Left lung (tissue), 10 donors: ENCODE data around the gene LILRB2. TPM values are rescaled to one million over a fixed set of nuclear protein-coding genes. Genes with fewer than 3 reads are reported as not detected.
"Not testable (repeated sequence)": the region's sequence is repeated elsewhere in the genome, so short reads cannot be mapped to it uniquely, and the experiment has no call there.

ENCODE experiments used
- ATAC-seq: fragments of 200-7000 bp; cut with Tn5 transposase; one replicate; pipeline ENCODE4 v1.9.1; 2020; ENCODE audit warnings: moderate library complexity
- DNase-seq, 4 donors: peaks; one replicate each; pipeline ENCODE4 v3.0.0-alpha.2; 2013 to 2020
- H3K27ac ChIP-seq, 2 donors: fragments of 200-600 bp; sonication (generic) in 1 of 2; one replicate each; pipeline versions ENCODE4 v1.5.0 to v1.8.0; 2020 to 2021
- H3K27me3 ChIP-seq, 2 donors: fragments of 200-600 bp; sonication (generic) in 1 of 2; one replicate each; pipeline versions ENCODE4 v1.5.0 to v1.8.0; 2020 to 2021
- H3K36me3 ChIP-seq, 2 donors: fragments of 200-600 bp; sonication (generic) in 1 of 2; one replicate each; pipeline versions ENCODE4 v1.5.0 to v1.8.0; 2020 to 2021
- H3K4me1 ChIP-seq, 2 donors: fragments of 200-600 bp; one replicate each; pipeline ENCODE4 v1.8.0; 2021
- H3K4me3 ChIP-seq, 2 donors: fragments of 200-600 bp; sonication (generic) in 1 of 2; one replicate each; pipeline versions ENCODE4 v1.5.0 to v1.8.0; 2020 to 2021; ENCODE audit warnings: mild to moderate bottlenecking in 1 of 2
- H3K9me3 ChIP-seq, 2 donors: fragments of 200-600 bp; sonication (generic) in 1 of 2; one replicate each; pipeline versions ENCODE4 v1.5.0 to v1.8.0; 2020 to 2021
- intact Hi-C, 2 donors: fragments of 100-400 bp; cut with DNase I; formaldehyde crosslinking; loops; one replicate each; pipeline versions ENCODE4 v1.11.2 to v1.14.2; 2022
- polyA plus RNA-seq, 6 donors: library from polyadenylated mRNA; unstranded; fragments of 120-200 nt; gene quantifications; one replicate each; pipeline ENCODE4 v1.2.1, GENCODE V29; 2013; ENCODE audit not compliant: insufficient read length in 6 of 6
- total RNA-seq, 2 donors: library from RNA; stranded (reverse); fragmentation: NEBNext Ultra II Directional; extraction: Animal tissue kit (Norgen Biotek cat#: 25700); gene quantifications; one replicate each; pipeline ENCODE4 v1.2.1, GENCODE V29; 2021
- TF ChIP-seq, protein P1 (sequence below), 2 donors: fragments of 200-600 bp; sonication (generic) in 1 of 2; IDR thresholded peaks; one replicate each; pipeline versions ENCODE4 v1.5.0 to v1.8.0; 2021; ENCODE audit warnings: antibody characterized with exemption in 2 of 2
- donor health status: DM: no; HTN: yes; CAD: no.
- donor health status: DM: no; HTN: no; CAD: no.

Gene LILRB2
- total and polyA plus RNA-seq, 8 donors = 1.2 to 54.9 (median 1.8) TPM

DNA sequence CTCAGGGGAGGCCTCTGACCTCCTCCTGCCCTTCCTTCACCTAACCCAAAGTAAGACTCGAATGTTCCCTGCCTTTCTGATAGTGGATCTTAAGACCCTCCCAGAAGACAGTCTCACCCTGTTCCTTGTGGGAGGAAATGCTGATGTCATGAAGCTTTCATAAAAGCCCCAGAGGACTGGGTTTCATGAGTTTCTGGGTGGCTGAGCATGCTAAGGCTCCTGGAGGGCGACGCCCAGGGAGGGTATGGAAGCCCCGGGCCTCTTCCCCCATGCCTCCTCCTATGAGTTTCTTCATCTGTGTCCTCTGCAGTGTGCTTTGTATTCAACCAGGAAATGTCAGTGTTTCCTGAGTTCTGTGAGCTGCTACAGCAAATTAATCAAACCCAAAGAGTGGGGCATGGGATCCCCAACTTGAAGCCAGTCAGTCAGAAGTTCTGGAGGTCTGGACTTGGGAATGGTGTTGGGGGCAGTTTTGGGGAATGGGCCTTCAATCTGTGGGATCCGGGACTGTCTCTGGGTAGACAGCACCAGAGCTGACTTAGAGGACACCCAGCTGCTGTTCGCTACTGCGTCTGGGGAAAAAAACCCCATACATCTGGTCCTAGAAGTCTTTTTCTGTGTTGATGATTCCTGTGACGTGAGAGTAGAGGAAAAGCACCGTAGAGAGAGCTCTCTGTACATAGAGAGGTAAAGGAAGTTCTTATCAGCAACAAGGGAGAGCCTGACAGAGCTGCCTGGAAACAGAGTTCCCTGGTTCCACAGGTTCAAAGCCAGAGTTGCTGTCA lies 2.0 kb upstream of the LILRB2 start:
- TF ChIP-seq, protein P1, sequence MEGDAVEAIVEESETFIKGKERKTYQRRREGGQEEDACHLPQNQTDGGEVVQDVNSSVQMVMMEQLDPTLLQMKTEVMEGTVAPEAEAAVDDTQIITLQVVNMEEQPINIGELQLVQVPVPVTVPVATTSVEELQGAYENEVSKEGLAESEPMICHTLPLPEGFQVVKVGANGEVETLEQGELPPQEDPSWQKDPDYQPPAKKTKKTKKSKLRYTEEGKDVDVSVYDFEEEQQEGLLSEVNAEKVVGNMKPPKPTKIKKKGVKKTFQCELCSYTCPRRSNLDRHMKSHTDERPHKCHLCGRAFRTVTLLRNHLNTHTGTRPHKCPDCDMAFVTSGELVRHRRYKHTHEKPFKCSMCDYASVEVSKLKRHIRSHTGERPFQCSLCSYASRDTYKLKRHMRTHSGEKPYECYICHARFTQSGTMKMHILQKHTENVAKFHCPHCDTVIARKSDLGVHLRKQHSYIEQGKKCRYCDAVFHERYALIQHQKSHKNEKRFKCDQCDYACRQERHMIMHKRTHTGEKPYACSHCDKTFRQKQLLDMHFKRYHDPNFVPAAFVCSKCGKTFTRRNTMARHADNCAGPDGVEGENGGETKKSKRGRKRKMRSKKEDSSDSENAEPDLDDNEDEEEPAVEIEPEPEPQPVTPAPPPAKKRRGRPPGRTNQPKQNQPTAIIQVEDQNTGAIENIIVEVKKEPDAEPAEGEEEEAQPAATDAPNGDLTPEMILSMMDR (IDR thresholded peaks at IDR 0.05) = no peak
- Histone ChIP-seq H3K4me1 (peaks cover 0 to 45% of the 10 kb centered on the region in 2 donors), H3K4me3 (no peak overlapping the region), H3K36me3 (peaks cover 0 to 14% of the 10 kb centered on the region in 2 donors), H3K27ac (peak overlapping the region in 1 of 2 donors; percentile 95), H3K9me3 (no peaks in the 10 kb centered on the region), H3K27me3 (peaks cover 0 to 52% of the 10 kb centered on the region in 2 donors)
- ATAC-seq (no peak), DNase-seq (peak in 1 of 4 donors; percentile 28)
- intact Hi-C loops = no loop called here

DNA sequence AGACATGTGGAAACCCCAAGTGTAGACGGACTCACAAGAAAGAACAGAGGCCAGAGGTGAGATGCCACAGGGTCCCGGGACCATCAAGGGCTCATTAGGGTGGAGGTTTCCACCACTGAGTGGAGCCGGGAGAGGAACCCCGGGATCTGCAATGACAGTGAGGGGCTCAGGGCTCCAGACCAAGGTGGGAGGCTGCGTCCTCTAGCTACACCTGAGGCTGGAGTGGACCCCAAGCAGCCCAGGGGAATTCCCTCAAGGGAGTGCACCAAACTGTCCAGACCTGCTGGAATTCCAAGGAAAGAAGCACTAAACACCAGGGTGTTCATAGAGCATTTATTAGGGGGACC lies 792 bp upstream of the LILRB2 start:
- H3K27ac ChIP-seq = peak overlapping the region in 1 of 2 donors; percentile 95
- H3K4me3 ChIP-seq, ATAC-seq, intact Hi-C loops, DNase-seq, H3K9me3 ChIP-seq: not testable (repeated sequence)
- H3K27me3 ChIP-seq = peaks cover 0 to 63% of the 10 kb centered on the region in 2 donors
- peaks cover 0 to 50% of the 10 kb centered on the region in 2 donors for H3K4me1 ChIP-seq
- H3K36me3 ChIP-seq = peaks cover 0 to 24% of the 10 kb centered on the region in 2 donors

DNA sequence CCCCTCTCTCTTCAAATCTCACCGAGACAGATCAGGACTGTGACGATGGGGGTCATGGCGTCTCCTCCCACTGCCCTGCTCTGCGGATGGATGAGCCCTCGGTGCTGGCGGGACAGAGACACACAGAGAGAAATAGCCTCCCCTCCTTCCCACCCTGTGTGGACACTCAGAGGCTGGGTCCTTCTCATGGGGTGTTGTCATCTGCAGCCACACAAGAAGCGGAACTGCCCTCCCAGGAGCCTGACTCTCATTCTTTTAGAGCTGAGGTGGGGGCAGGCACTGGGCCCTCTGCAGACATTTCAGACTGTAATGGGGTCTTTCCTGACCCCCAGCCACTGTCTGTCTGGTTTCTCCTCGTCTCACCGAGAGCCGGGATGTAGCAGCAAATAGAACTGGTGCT lies 469 bp downstream of the LILRB2 start:
- H3K9me3 ChIP-seq, intact Hi-C loops: not testable (repeated sequence)
- Histone ChIP-seq H3K36me3 (peaks cover 0 to 36% of the 10 kb centered on the region in 2 donors), H3K27me3 (peaks cover 0 to 70% of the 10 kb centered on the region in 2 donors), H3K4me3 (peak overlapping the region in 1 of 2 donors; percentile 49), H3K4me1 (peaks cover 0 to 50% of the 10 kb centered on the region in 2 donors), H3K27ac (peak overlapping the region; percentile 39 to 95)
- DNase-seq = peak in 1 of 4 donors; percentile 61
- peak; percentile 73 for ATAC-seq

DNA sequence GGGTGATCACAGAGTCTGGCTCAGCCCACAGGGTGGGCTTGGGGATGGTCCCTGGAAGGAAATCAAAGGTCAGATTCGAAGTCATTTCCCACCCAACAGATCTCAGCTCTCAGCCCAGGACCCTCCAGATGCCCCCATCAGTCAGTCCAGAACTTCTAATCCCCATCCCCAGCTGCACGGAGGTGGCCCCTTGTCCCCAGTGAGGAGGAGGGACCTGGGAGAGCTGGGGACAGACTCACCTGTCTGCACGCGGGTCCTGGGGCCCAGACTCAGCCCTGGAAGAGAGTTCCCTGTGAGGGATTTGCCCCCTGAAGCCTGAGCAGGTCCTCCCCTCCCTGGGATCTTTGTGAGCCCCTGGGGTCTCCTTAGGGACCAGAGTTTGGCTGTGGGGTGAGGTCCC lies 885 bp downstream of the LILRB2 start:
- peaks cover 0 to 50% of the 10 kb centered on the region in 2 donors for H3K4me1 ChIP-seq
- peak overlapping the region in 1 of 2 donors; percentile 49 for H3K4me3 ChIP-seq
- intact Hi-C loops, ATAC-seq, H3K9me3 ChIP-seq, DNase-seq: not testable (repeated sequence)
- H3K36me3 ChIP-seq = peaks cover 0 to 40% of the 10 kb centered on the region in 2 donors
- H3K27ac ChIP-seq = peak overlapping the region; percentile 39 to 95
- H3K27me3 ChIP-seq = peaks cover 0 to 74% of the 10 kb centered on the region in 2 donors

DNA sequence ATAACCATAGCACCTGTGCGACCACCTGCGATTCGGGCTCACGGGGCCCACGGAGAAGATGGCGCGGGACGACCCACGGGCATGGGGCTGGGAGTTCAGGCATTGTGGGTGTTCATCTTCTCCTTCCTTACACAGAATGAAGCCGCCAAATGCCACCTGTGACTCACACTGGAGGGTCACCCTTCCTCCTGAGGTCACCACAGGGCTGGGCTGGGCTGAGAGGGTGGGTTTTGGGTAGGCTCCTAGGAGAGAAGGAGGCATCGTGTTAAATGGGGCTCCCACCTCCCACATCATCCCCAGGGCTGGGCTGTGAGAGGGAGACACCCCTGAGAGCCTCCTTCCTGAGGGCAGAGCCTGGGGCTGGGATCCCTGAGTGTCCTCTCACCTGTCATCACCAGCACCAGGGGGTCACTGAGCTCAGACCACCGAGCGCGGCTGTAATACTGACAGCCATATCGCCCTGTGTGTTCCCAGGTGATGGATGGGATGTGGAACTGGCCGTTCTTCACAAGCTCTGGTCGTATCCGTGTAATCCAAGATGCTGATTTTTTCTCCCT lies 1.4 kb downstream of the LILRB2 start:
- ATAC-seq (no peak), DNase-seq (no peak)
- intact Hi-C loops = no loop called here
- TF ChIP-seq, protein P1 (IDR thresholded peaks at IDR 0.05) = no peak
- Histone ChIP-seq H3K4me1 (peaks cover 0 to 50% of the 10 kb centered on the region in 2 donors), H3K27ac (peak overlapping the region in 1 of 2 donors; percentile 95), H3K27me3 (peaks cover 0 to 76% of the 10 kb centered on the region in 2 donors), H3K4me3 (peak overlapping the region in 1 of 2 donors; percentile 49), H3K9me3 (no peaks in the 10 kb centered on the region), H3K36me3 (peaks cover 0 to 45% of the 10 kb centered on the region in 2 donors)

DNA sequence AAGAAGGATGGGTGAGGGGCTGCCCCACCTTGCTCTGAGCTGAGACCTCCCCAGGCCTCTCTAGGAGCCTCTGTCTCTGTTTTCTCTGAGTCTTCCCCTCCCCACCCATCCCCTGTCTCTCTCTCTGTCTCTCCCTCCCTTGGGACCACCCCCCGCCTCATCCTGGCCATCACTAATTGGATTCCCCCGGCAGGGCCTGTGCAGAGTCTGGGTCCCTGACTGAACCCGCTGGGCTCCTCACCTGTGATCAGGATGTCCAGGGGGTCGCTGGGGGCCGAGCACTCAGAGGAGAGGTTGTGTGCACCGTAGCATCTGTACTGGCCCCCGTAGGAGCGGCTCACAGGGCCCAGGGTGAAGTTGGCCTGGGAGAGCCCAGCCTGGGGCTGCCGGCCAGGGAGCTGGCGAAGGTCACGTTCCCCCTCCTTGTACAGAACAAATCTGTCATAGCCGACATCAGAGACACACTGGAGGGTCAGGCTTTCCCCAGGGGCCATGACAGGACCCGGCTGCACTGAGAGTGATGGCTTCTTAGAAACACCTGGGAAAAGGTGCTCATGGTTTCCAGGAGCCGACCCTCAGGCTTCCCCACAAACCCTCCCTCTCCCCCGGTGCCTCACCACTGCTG lies 2.2 kb downstream of the LILRB2 start:
- H3K4me3 ChIP-seq = peak overlapping the region in 1 of 2 donors; percentile 49
- ATAC-seq = not testable (repeated sequence)

DNA sequence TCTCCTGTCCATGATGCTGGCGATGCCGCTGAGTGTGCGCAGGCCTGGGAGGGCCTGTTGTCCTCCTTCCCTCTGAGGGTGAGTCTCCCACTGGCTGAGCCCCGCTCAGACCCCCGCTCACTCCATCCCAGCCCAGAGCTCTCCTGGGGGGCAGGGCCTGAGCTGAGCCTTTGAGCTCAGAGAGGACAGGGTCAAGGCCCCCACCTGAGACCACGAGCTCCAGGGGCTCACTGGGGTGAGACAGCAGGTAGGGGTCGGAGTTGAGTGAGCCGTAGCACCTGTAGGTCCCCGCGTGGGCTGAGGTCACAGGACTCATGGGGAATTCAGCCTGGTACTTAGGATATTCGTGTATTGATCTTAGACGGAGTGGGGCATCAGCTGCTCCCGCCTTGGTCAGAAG lies 2.9 kb downstream of the LILRB2 start:
- DNase-seq, H3K9me3 ChIP-seq, ATAC-seq, intact Hi-C loops: not testable (repeated sequence)
- Histone ChIP-seq H3K27me3 (peaks cover 0 to 69% of the 10 kb centered on the region in 2 donors), H3K27ac (peak overlapping the region in 1 of 2 donors; percentile 34), H3K36me3 (peaks cover 0 to 47% of the 10 kb centered on the region in 2 donors), H3K4me3 (peak overlapping the region in 1 of 2 donors; percentile 49), H3K4me1 (peaks cover 0 to 36% of the 10 kb centered on the region in 2 donors)

More for the DNA sequence above, 2.2 kb downstream of the LILRB2 start:
- H3K36me3 ChIP-seq = peaks cover 0 to 47% of the 10 kb centered on the region in 2 donors
- DNase-seq, intact Hi-C loops, H3K27ac ChIP-seq, H3K9me3 ChIP-seq: not testable (repeated sequence)
- H3K4me1 ChIP-seq = peaks cover 0 to 42% of the 10 kb centered on the region in 2 donors
- peaks cover 0 to 75% of the 10 kb centered on the region in 2 donors for H3K27me3 ChIP-seq

DNA sequence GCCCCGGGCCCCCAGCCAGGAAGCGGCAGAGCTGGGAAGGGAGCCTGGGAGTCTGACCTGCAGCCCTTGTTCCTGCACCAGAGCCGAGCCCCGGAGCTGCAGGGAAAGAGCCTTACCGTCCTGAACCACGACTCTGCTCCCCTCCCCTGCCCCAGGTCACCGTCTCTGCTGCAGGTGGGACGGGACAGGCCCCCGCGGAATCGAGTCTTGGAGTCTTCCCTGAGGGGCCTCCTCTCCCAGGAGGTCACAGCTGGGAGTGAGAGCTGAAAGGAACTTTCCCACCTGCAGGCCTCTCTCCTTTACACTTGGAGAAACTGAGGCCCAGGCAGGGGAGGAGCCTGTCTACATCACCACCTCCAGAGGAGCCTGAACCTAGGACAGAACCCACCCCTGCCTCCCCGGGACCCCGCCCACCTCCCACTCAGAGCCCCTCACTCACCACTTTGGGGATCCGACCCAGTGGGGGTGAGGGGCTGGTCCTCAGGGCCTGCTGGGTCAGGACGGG lies 3.7 kb downstream of the LILRB2 start:
- H3K27ac ChIP-seq, ATAC-seq, H3K4me3 ChIP-seq, H3K9me3 ChIP-seq, intact Hi-C loops, DNase-seq: not testable (repeated sequence)
- peaks cover 0 to 47% of the 10 kb centered on the region in 2 donors for H3K36me3 ChIP-seq
- peaks cover 0 to 36% of the 10 kb centered on the region in 2 donors for H3K4me1 ChIP-seq
- H3K27me3 ChIP-seq = peaks cover 0 to 67% of the 10 kb centered on the region in 2 donors
